A549 (cell line): ENCODE results near the gene C12orf75.

Experiments
- JUN ChIP-seq, 2 experiments: fragments of >200 bp; sonication (Bioruptor Twin); formaldehyde crosslinking; IDR thresholded peaks; 2 replicates in 1 of 2; 3 replicates in 1 of 2; pipeline ENCODE4 v1.6.1; 2016 to 2017
- KDM5A ChIP-seq: fragments of 200-600 bp; sonication (generic); IDR thresholded peaks from 2 replicates; pipeline ENCODE4 v1.6.1; 2016; ENCODE audit warnings: antibody characterized with exemption, mild to moderate bottlenecking
- NR3C1 ChIP-seq: fragments of >200 bp; sonication (Bioruptor Twin); formaldehyde crosslinking; IDR thresholded peaks from 3 replicates; pipeline ENCODE4 v1.6.1; 2017
- ZFP36 ChIP-seq: fragments of 450-650 bp; IDR thresholded peaks from 2 replicates; pipeline ENCODE4 v1.6.1; 2014; ENCODE audit warnings: borderline replicate concordance; ENCODE audit not compliant: partially characterized antibody
- TF ChIP-seq, protein P1 (sequence below): fragments of 150-350 bp; IDR thresholded peaks from 2 replicates; pipeline ENCODE4 v1.6.1; 2014; ENCODE audit warnings: low read depth, mild to moderate bottlenecking, low read length
- TF ChIP-seq, protein P2 (sequence below): fragments of >200 bp; sonication (Bioruptor Twin); formaldehyde crosslinking; IDR thresholded peaks from 3 replicates; pipeline ENCODE4 v1.5.1; 2016

DNA sequence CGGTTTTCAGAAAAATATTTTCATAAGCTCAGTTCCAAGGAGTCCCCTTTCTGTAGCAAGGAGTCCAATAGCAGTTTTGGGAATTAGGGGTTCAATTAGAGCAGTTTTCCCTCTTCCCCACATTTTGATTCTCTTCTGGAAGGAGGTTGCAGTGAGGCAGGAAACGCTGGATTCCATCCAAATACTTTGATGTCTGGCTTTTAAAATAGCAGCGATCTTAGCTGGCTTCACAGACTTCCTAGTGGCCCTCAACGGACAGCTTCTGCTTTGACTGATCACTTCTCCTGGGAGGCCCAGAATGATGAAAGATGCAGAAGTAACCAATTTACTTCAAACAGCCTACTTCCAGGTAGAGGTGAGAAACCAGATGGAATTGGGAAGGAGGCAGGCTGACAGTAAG is 63.1 kb downstream of the C12orf75 start:
- TF ChIP-seq, protein P1, sequence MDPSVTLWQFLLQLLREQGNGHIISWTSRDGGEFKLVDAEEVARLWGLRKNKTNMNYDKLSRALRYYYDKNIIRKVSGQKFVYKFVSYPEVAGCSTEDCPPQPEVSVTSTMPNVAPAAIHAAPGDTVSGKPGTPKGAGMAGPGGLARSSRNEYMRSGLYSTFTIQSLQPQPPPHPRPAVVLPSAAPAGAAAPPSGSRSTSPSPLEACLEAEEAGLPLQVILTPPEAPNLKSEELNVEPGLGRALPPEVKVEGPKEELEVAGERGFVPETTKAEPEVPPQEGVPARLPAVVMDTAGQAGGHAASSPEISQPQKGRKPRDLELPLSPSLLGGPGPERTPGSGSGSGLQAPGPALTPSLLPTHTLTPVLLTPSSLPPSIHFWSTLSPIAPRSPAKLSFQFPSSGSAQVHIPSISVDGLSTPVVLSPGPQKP = no peak
- TF ChIP-seq KDM5A (no peak), JUN (IDR thresholded peaks at IDR 0.05) (no peak), ZFP36 (no peak), NR3C1 (no peak)
- TF ChIP-seq, protein P2, sequence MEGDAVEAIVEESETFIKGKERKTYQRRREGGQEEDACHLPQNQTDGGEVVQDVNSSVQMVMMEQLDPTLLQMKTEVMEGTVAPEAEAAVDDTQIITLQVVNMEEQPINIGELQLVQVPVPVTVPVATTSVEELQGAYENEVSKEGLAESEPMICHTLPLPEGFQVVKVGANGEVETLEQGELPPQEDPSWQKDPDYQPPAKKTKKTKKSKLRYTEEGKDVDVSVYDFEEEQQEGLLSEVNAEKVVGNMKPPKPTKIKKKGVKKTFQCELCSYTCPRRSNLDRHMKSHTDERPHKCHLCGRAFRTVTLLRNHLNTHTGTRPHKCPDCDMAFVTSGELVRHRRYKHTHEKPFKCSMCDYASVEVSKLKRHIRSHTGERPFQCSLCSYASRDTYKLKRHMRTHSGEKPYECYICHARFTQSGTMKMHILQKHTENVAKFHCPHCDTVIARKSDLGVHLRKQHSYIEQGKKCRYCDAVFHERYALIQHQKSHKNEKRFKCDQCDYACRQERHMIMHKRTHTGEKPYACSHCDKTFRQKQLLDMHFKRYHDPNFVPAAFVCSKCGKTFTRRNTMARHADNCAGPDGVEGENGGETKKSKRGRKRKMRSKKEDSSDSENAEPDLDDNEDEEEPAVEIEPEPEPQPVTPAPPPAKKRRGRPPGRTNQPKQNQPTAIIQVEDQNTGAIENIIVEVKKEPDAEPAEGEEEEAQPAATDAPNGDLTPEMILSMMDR = no peak
